Cortex of kidney (tissue), 1 donor: Measurements from ENCODE around the gene PELO.
"Not testable (repeated sequence)": the region's sequence is repeated elsewhere in the genome, so short reads cannot be mapped to it uniquely, and the experiment has no call there.

Source experiments
- DNase-seq: peaks from one replicate; lab custom pipeline; 2025; lab: John Stamatoyannopoulos, UW

The PELO gene

GRCh38 chr5:52801329-52801728, 13.6 kb downstream of the PELO start:
- no peak for DNase-seq

GRCh38 chr5:52802272-52802973, 14.7 kb downstream of the PELO start:
- DNase-seq, result no peak

- DNase-seq, result no peak
Measured at GRCh38 chr5:52802974-52803336, 15.2 kb downstream of the PELO start.

GRCh38 chr5:52804387-52804791, 16.7 kb downstream of the PELO start:
- no peak for DNase-seq

DNA sequence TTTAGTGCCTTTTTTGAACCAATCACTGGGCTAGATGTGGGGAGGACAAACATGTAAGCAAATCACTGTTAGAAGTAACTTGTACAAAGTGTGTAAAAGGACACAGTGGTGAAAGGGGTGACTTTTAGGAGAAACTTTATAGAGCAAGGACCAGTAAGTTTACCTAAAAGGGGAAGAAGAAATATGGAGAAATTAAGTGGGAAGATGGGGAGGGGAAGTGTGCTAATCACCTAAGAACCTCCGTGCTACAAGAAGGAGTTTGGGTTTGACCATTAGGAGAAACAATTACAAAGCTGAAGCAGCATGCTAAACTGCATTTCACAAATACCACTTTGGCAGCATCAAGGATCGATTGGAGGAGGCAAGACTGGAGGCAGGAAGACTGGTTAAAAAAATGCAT, 17.3 kb downstream of the PELO start:
- DNase-seq, result no peak

GRCh38 chr5:52805615-52806014, 17.9 kb downstream of the PELO start:
- DNase-seq, result no peak

- DNase-seq, result no peak
Measured at GRCh38 chr5:52807037-52807436, 19.3 kb downstream of the PELO start.

GRCh38 chr5:52807723-52808122, 20.0 kb downstream of the PELO start:
- DNase-seq, result no peak

- DNase-seq, result no peak
Measured at GRCh38 chr5:52808316-52808901, 20.7 kb downstream of the PELO start.

DNA sequence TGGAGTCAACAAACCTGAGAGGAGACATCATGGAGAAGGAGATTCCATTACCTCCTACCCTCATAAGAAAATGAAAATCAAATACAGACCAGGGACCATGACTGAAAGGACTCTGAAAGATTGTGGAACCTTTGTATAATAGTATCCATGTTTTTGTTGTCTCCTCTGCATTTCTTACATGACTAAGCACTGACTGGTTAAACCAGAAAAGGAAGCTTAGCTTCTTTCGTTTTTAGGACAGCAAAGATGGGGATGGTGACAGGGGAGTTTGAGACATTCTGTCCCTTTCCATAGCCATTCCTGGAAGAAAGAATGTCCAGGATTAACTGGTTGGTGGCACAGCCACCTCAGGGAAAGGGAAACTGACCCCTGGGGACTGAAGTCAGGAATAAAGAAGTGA, 22.2 kb downstream of the PELO start:
- no peak for DNase-seq

GRCh38 chr5:52810426-52810825, 22.7 kb downstream of the PELO start:
- DNase-seq, result no peak

DNA sequence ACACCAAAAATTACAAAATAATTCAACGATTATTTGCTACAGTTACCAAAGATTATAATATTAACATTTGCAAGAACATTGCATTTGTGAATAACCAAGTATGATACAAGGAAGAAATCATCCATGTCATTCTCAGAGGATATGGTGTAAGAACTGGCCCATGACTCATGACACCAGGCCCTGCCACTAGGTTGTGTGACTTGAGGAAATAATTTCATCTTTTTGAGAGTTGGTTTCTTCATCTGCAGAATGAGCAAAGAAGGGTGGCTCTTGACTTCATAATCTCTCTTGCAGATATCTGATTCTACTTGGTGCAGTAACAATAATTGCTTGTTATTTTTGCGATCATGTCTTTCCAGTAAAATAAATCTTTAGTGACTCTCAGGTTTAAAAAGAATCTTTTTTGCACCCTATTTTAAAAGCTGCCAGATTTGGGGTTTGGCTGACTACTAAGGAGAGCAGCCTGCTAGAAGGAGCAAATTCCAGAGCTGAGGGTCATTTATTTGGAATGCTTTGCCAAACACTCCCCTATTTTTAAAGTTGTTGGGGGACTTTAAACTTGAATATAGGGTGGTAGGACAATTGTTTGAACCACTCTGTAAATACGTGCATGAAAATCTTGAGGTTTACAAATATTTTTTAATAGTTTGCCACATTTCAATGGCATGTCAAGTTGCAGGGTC, 23.5 kb downstream of the PELO start:
- DNase-seq, result no peak

GRCh38 chr5:52814352-52815148, 26.8 kb downstream of the PELO start:
- no peak for DNase-seq

DNA sequence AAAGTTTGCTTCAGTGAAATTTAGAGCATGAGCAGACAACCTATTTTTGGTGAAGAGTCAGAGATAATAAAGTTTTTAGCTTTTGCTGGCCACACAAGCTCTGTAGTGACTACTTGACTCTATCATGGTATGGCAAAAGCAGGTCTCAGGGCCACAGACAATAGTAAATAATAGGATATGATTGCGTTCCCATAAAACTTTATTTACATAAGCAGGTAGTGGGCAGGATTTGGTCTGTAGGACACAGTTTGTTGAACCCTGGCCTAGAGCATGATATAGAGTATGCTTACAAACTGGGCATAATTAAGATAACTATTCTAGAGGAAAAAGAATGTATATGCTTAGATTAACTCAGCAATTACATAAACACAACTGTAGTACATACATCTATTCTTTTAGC, 30.1 kb downstream of the PELO start:
- no peak for DNase-seq

- no peak for DNase-seq
Measured at GRCh38 chr5:52818360-52818759, 30.6 kb downstream of the PELO start.

GRCh38 chr5:52818807-52819206, 31.1 kb downstream of the PELO start:
- DNase-seq, result not testable (repeated sequence)

GRCh38 chr5:52821901-52822300, 34.2 kb downstream of the PELO start:
- DNase-seq, result no peak

DNA sequence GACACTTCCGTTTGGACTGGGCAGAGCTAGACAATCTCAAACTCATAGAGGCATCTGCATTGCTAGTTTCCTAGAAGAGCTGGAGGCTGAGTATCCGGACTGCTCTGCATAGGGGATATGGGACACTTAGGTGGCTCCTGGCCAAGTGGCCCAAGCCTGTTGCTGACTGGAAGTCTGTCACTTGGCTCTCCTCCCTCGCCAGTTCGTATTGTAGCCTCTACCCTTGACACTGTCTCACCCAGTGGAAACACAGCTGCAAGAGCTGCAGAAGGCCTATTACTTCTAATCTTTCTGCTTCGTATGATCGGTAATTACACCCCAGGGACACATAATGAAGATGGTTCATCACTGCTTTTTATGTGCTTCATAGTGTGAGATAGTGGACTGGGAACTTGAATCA, 34.7 kb downstream of the PELO start:
- no peak for DNase-seq

DNA sequence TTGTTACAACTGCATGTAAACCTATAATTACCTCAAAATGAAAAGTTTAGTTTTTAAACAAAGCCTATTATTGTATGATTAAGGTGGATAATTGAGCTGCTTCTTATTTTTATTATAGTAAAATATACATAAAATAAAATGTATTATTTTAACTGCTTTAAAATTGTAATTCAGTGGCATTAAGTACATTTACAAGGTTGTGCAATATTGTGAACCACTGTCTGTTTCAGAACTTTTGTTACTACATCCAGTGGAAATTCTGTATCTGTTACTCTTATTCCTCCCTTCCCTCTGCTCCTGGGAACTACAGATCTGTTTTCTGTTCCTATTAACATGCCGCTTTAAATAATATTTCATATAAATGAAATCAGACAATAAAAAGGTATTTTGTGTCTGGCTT, 37.1 kb downstream of the PELO start:
- no peak for DNase-seq

DNA sequence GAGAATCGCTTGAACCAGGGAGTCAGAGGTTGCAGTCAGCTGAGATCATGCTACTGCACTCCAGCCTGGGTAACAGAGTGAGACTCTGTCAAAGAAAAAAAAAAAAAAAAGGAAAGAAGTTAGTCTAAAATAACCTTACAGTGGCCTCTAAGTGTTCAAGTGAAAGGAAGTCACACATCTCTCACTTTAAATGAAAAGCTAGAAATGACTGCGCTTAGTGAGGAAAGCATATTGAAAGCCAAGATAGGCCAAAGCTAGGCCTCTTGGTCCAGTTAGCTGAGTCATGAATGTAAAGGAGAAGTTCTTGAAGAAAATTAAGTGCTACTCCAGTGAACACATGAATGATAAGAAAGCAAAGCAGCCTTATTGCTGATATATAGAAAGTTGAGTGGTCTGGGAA, 38.1 kb downstream of the PELO start:
- DNase-seq, result no peak

DNA sequence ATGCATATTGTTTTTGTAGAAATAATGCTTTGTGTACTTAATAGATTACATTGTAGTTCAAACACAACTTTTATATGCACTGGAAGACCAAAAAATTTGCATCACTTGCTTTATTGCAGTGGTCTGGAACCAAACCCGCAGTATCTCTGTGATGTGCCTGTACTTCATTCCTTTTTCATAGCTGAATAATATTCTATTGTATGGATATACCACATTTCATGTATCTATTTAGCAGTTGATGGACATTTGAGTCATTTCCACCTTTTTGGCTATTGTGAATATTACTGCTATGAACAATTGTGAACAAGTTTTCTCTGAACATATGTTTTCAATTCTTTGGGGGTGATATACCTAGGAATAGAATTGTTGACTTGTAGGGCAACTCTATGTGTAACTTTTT, 40.1 kb downstream of the PELO start:
- DNase-seq, result no peak

DNA sequence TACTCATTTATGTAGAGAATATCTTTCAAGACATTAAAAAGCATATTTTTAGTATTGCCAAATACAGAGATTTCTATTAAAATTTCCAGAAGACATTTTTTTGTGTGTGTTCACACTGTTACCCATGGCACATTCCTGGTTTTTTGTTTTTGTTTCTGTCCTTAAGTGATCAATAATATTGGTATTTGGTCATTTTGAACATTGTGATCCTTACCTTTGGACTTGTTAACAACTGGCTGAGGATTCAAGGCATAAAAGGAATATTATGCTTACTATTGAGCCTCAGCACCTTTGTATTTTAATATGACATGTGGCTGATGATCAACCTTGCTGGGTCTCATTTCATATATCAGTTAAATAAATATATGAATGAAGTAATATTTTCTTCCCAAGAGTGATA, 41.9 kb downstream of the PELO start:
- DNase-seq, result no peak

DNA sequence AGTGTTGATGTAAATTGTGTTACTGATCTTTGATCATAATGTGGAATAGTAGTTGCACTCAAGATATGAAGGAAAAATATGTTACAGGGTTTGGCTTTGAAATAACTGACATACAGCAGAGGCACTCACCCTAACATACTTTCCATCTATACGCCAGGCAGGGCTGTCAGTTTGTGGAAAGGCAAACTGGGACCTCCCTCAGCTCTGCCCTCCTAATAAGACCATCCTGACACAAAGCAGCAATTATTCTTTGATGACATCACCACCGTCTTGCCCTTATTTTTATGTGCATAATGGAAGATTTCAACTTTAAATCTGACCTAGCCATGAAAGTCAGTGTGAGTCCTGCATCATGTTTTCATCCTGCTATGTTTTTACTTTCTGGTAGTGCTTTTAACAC, 42.9 kb downstream of the PELO start:
- DNase-seq, result no peak
